A549 (cell line): ENCODE results near the gene SEC22A.

ENCODE experiments used
- BHLHE40 ChIP-seq: IDR thresholded peaks from 2 replicates; pipeline ENCODE4 v1.6.1; 2012; ENCODE audit warnings: low read depth, low read length, inconsistent platforms
- CBX8 ChIP-seq: fragments of 200-600 bp; sonication (generic); IDR thresholded peaks from 2 replicates; pipeline ENCODE4 v1.6.1; 2016
- CTCF ChIP-seq: fragments of >200 bp; sonication (Bioruptor Twin); formaldehyde crosslinking; IDR thresholded peaks from 3 replicates; pipeline ENCODE4 v1.5.1; 2016
- EP300 ChIP-seq, 2 experiments: fragments of >200 bp; sonication (Bioruptor Twin); formaldehyde crosslinking; IDR thresholded peaks; 2 replicates in 1 of 2; 3 replicates in 1 of 2; pipeline ENCODE4 v1.6.1; 2016 to 2017
- HMGXB4 ChIP-seq: fragments of 250-450 bp; sonication (Bioruptor Pico); IDR thresholded peaks from 2 replicates; pipeline ENCODE4 v1.5.0; 2021; ENCODE audit warnings: mild to moderate bottlenecking, moderate library complexity, borderline replicate concordance
- KDM1A ChIP-seq: fragments of 200-600 bp; sonication (generic); IDR thresholded peaks from 2 replicates; pipeline ENCODE4 v1.6.1; 2016; ENCODE audit warnings: low read depth, mild to moderate bottlenecking
- KDM5A ChIP-seq: fragments of 200-600 bp; sonication (generic); IDR thresholded peaks from 2 replicates; pipeline ENCODE4 v1.6.1; 2016; ENCODE audit warnings: antibody characterized with exemption, mild to moderate bottlenecking
- POLR2A ChIP-seq: IDR thresholded peaks from 2 replicates; pipeline ENCODE4 v1.6.1; 2012; ENCODE audit warnings: mild to moderate bottlenecking, low read length
- RARB ChIP-seq: fragments of 250-450 bp; sonication (Bioruptor Pico); IDR thresholded peaks from 2 replicates; pipeline ENCODE4 v1.8.0; 2021; ENCODE audit warnings: mild to moderate bottlenecking, moderate library complexity
- USF2 ChIP-seq: fragments of 450-650 bp; IDR thresholded peaks from 2 replicates; pipeline ENCODE4 v1.6.1; 2014; ENCODE audit warnings: antibody characterized with exemption

- TF ChIP-seq EP300 (IDR thresholded peaks at IDR 0.05) (no peak), CTCF (no peak), KDM5A (no peak), RARB (CRISPR knock-in tag) (no peak), CBX8 (no peak), USF2 (no peak), HMGXB4 (CRISPR knock-in tag) (no peak), BHLHE40 (no peak), POLR2A (no peak), KDM1A (no peak)
Observed at GRCh38 chr3:123281406-123281805, 79.7 kb downstream of the SEC22A start.
